GM06990 (cell line): ENCODE measurements around the gene UNC80.

Experiments
- DNase-seq: peaks from one replicate; pipeline ENCODE4 v3.0.0-alpha.2; 2011; ENCODE audit not compliant: insufficient read length; ENCODE audit errors: extremely low read depth
- H3K27me3 ChIP-seq: replicated peaks from 2 replicates; pipeline ENCODE4 v1.6.0; 2011; ENCODE audit warnings: low read length; ENCODE audit not compliant: control insufficient read depth, insufficient read depth
- H3K36me3 ChIP-seq: 2 replicates; pipeline ENCODE4 v1.5.1; 2011; ENCODE audit warnings: low read length; ENCODE audit not compliant: control insufficient read depth, insufficient read depth
- H3K4me3 ChIP-seq: replicated peaks from 2 replicates; pipeline ENCODE4 v1.5.1; 2011; ENCODE audit warnings: low read depth, mild to moderate bottlenecking, control low read depth, low read length
- TF ChIP-seq, protein P1 (sequence below): IDR thresholded peaks from 2 replicates; pipeline ENCODE4 v1.5.1; 2011; ENCODE audit warnings: low read length, control low read depth, mild to moderate bottlenecking, inconsistent platforms; ENCODE audit not compliant: insufficient read depth, poor library complexity, severe bottlenecking

Gene UNC80

GRCh38 chr2:209771474-209772289, at the start of gene UNC80:
Gene UNC80 (plus strand): TSS chr2:209771832. CDS start chr2:209772073, 241 bp downstream.
- H3K27me3 ChIP-seq: no peaks in the 10 kb centered on the region
- TF ChIP-seq, protein P1, sequence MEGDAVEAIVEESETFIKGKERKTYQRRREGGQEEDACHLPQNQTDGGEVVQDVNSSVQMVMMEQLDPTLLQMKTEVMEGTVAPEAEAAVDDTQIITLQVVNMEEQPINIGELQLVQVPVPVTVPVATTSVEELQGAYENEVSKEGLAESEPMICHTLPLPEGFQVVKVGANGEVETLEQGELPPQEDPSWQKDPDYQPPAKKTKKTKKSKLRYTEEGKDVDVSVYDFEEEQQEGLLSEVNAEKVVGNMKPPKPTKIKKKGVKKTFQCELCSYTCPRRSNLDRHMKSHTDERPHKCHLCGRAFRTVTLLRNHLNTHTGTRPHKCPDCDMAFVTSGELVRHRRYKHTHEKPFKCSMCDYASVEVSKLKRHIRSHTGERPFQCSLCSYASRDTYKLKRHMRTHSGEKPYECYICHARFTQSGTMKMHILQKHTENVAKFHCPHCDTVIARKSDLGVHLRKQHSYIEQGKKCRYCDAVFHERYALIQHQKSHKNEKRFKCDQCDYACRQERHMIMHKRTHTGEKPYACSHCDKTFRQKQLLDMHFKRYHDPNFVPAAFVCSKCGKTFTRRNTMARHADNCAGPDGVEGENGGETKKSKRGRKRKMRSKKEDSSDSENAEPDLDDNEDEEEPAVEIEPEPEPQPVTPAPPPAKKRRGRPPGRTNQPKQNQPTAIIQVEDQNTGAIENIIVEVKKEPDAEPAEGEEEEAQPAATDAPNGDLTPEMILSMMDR: no peak
- DNase-seq: no peak
- no peak within 1 kb of the TSS for H3K4me3 ChIP-seq
- no peaks in the 10 kb centered on the region for H3K36me3 ChIP-seq

DNA sequence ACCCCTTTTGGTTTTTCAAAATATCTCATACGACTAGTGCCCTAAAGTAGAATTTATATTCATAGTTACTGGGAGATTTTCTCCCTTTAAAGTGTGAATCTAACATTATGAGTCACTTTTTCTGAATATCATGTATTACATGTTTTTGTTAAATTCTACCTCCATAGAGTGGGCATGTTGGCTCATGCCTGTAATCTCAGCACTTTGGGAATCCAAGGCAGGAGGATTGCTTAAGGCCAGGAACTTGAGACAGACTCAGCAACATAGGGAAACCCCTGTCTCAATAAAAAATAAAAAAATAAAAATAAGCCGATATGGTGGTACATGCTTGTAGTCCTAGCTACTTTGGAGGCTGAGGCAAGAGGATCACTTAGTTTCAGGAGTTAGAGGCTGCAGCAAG, 45.3 kb upstream of the UNC80 start:
- Histone ChIP-seq H3K27me3 (no peaks in the 10 kb centered on the region), H3K36me3 (no peaks in the 10 kb centered on the region), H3K4me3 (no peak overlapping the region)
- no peak for DNase-seq
- TF ChIP-seq, protein P1: no peak

DNA sequence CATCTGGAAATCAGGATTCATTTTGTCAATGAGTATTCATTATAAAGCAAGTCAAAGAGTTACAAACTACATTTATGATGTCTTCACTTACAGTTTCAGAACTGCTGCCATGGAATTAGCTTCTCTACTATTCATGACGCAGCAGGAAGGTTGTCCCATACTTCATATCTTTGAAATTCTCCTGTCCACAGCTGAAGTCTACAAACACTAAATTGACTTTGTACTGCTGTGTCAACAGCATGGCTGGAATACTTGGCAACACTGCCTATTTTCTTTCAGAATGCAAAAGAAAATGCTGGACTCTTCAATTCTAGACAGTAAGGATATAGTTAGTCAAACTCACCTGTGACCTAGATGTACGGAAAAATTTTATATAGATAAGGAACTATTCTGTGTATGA, 44.6 kb upstream of the UNC80 start:
- no peak for DNase-seq
- H3K36me3 ChIP-seq: no peaks in the 10 kb centered on the region
- no peaks in the 10 kb centered on the region for H3K27me3 ChIP-seq
- no peak overlapping the region for H3K4me3 ChIP-seq
- TF ChIP-seq, protein P1: no peak

- no peaks in the 10 kb centered on the region for H3K36me3 ChIP-seq
- TF ChIP-seq, protein P1: no peak
- DNase-seq: no peak
- H3K27me3 ChIP-seq: no peaks in the 10 kb centered on the region
- H3K4me3 ChIP-seq: no peak overlapping the region
These were observed 36.8 kb upstream of the UNC80 start for GRCh38 chr2:209734805-209735204.

DNA sequence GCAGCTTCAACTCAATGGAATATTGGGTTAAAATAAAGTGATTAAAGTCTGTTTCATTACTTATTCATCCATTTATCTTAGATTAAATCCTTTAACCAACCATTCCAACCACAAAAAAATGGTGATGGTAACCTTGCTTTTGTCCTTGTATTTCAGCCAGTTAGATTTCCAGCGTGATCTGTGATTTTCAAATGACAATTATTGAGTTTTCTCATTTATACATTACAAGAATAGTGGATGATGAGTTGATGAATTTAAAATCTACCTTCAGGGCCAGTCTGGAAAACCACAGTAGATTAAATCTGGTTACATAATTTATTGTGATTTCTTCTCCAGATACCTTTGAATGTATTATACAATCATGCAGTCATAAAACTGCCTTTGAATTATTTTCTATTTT, 29.7 kb upstream of the UNC80 start:
- Histone ChIP-seq H3K27me3 (no peaks in the 10 kb centered on the region), H3K36me3 (no peaks in the 10 kb centered on the region), H3K4me3 (no peak overlapping the region)
- no peak for DNase-seq
- TF ChIP-seq, protein P1: no peak

DNA sequence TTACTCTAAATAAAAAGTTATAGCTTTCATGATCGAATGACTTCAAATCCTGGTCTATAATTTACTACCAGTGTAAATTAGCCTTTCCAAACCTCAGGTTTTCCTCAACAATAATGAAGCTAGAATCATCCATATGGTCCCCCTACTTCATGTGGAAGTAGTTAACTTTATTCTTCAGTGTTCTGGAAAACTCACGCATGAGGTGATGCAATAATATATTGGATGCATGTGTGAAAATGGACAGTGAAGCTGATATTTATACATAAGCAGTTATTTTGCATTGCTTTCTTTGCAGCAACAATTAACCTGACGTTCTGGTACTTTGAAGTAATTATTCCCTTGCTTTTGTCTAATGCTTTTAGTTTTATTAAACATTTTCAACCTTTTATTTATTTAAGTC, 18.6 kb upstream of the UNC80 start:
- Histone ChIP-seq H3K27me3 (no peaks in the 10 kb centered on the region; the same call in 1 of the 2 replicates), H3K36me3 (no peaks in the 10 kb centered on the region), H3K4me3 (no peak overlapping the region)
- TF ChIP-seq, protein P1: no peak
- no peak for DNase-seq
